Tongue (tissue), 2 donors: ENCODE measurements around the gene CTNND2. TPM values are rescaled to one million over a fixed set of nuclear protein-coding genes. Genes with fewer than 3 reads are reported as not detected.
"Not testable (repeated sequence)": the region's sequence is repeated elsewhere in the genome, so short reads cannot be mapped to it uniquely, and the experiment has no call there.

Experiments used
- DNase-seq: peaks from one replicate; pipeline ENCODE4 v3.0.0-alpha.2; 2015
- total RNA-seq: library from RNA; depleted of rRNA; stranded (reverse); fragments of >200 nt; gene quantifications from one replicate; pipeline ENCODE4 v1.2.3, GENCODE V29; 2014

Gene CTNND2
- total RNA-seq, 1 donor from 2014 or later, result 2.4 TPM

GRCh38 chr5:11072076-11072475 is 832.2 kb downstream of the CTNND2 start:
- DNase-seq, result no peak

GRCh38 chr5:11069041-11069440 is 835.2 kb downstream of the CTNND2 start:
- no peak for DNase-seq

- not testable (repeated sequence) for DNase-seq
Measured at GRCh38 chr5:11065723-11066122, 838.5 kb downstream of the CTNND2 start.

DNA sequence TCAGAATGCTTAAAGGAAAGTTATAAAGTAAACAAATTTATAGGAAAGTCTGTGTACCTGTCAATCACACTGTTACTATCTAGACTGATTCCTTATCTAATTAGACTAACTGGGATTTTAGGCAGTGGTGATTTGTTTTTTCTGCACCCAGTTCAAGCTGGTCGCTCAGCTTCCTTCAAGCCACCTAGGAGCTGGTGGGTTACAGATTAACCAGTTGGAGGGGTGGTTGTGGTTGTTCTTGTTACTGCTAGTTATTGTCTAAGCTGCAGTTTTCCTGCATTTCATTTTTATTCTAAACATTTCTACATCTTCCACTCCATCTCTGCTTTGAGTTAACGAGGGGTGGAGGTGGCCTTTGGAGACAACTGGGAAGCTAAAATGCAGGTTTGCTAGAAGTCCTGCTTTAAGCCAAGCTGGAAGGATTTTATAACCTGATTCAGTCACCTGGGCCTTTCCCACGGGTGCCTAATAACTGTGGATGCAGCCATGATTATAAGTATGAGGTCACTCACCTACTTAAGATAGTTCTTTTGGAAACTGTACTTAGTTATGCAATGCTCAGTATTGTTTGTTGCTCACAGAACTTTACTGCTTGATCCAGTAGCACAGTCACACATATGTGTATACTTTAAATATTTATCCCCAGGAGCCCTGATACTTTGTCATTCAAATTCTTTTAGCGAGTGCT is 839.3 kb downstream of the CTNND2 start:
- DNase-seq, result no peak

DNA sequence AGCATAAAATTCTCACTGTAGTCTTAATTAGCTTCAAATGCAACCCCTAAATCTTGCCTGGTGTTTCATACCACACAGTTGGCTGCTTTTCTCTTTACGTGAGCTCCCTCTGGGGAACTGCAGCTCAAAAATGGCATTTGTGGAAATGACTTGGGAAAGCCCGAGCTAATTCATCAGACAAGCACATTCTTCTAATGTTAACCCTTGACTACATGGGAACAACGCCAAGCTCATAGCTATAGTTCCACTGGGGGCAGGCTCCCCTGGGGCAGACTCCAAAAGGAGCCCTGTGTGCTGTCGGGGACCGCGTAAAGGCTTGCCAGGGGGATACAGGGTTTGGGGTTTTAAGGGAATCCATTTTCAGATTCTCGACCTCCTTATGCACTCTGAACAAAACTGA is 841.8 kb downstream of the CTNND2 start:
- DNase-seq, result peak; percentile 54

GRCh38 chr5:11056560-11056959 is 847.7 kb downstream of the CTNND2 start:
- DNase-seq, result no peak

GRCh38 chr5:11054014-11054413 is 850.2 kb downstream of the CTNND2 start:
- DNase-seq, result no peak

- no peak for DNase-seq
Measured at GRCh38 chr5:11052871-11053270, 851.4 kb downstream of the CTNND2 start.

DNA sequence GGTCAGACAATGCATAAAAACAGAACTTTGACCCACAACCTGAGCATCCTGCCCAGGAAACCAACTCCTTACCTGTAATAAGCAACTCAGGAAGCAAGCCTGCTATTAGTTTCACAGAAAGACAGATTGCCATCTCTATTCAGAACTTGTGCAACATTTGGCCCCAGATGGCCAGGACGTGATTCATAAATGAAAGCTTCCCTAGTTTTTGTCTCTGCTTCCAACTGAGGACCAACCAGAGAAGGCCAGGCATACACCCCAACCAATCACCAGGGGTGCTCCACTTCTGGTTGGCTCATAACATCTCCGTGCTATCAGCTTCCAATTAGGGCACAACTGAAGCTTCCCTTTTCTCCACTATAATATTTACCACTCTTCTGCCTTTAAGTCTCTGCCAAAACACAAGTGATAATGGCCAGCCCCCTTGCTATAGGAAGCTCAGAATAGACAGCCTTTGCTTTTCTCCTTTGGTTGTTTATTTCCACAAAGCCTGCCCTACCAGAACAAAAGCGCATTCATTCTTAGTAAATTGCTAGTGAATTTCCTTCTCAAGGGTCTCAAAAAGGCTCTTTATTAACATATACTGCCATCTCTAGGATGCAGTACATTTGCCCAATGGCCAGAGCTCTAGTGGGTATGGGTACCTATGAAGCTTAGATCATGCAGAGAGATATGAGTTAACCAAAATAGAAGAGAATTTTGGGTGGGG is 853.5 kb downstream of the CTNND2 start:
- DNase-seq, result no peak

DNA sequence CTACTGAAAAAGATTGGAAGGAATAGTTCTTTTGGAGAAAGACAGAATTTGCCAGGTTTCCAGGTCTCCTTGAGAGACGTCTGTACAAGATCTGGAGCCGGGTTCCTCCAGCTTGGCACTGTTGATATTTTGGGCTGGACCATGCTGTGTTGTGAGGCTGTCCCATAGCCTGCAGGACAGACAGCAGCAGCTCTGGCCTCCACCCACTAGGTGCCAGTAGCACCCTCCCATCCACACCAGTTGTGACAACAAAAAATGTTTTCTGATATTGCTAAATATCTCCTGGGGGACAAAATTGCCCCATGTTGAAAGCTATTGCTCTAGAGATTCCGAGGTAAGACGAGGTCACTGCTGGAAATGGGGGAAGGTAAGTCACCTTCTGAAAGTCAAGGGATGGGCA is 855.5 kb downstream of the CTNND2 start:
- DNase-seq, result no peak

DNA sequence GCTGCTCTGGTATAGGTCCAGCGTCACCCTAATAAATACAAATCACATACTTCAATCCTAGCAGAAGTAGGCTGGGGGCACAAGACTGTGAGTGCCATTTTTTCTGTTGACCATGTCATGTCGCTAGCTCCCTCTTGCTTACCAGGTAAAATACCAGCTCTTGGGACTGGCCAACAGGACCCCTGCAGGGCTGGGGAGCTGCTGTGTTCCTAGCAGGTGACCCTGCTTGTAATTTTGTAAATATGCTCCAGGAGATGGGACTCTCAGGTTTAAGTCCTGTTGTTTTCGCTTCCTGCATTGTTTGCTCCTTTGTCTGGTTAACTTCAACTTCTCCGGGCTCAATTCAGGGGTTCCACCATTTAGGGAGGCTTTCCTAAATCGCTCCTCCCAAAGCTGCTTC is 856.6 kb downstream of the CTNND2 start:
- DNase-seq, result no peak

- DNase-seq, result no peak
Measured at GRCh38 chr5:11047030-11047429, 857.2 kb downstream of the CTNND2 start.

GRCh38 chr5:11046160-11046559 is 858.1 kb downstream of the CTNND2 start:
- no peak for DNase-seq

DNA sequence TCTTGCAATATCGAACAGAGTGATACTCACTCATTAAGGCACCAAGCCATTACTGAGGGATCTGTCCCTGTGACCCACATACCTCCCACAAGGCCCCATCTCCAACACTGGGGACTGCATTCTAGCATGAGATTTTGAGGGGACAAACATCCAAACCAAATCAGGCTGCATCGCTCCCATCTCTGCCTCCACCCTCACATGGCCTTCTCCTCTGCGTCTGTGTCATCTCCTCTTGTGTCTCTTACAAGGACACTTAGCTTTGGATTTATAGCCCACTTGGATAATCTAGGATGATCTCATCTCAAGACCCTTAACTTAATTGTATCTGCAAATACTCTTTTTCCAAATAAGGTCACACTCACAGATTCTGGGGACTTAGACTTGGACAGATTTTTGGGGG is 858.8 kb downstream of the CTNND2 start:
- no peak for DNase-seq

DNA sequence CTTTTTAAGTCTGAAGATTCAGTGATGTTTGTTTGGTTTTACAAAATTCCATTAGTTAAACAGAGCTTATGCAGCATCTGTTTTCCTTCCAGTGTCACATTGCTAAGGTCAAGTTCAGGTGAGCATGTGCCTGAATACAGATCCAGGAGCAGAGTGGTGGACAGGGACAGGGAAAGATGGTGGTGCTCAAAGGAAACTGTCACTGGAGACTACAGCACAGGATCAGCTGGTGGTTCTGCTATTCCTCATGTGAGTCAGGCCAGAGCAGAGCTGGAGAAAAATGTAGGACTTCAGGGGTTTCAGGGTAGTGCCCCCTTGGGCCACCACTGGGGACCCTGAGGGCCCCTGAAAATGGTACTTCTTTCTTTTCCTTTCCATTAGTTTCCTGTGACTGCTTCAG is 859.7 kb downstream of the CTNND2 start:
- no peak for DNase-seq

DNA sequence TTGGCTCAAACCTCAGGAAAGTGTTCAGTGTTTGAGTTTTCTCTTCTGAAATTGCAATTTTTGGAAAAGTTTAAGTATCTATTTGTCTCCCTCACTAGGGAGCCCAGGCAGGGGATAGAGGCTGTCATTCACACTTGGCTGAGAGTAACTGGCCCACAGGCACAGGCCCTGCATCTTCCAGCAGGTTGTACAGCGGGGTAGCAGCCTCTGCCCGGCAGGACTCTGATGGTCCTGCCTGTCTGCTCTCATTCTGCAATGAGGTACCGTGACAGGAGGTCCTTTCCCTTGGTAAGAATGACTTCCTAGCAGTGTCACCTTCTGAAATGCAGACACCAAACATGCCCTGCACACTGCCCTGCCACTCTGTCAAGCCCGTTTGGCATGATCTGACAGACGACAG is 860.4 kb downstream of the CTNND2 start:
- DNase-seq, result no peak

DNA sequence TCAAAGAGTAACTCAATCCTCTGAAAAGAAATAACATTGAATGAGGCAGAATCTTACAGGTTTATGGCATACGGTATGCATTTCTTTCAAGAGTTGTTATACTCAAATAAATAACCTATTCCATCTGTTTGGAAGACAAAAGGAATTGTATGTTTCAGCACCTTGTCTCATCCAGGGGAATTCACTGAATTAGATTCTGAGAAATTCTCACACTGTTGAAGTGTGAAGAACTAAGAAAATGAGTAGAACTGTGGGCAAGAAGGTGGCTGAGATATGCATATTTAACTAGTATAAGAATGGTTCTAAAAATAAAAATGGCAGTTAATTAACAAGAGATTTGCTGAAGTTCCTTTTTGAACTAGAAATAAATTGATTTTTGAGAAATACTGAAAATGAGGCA is 863.9 kb downstream of the CTNND2 start:
- no peak for DNase-seq

GRCh38 chr5:11038772-11039171 is 865.5 kb downstream of the CTNND2 start:
- DNase-seq, result no peak

- DNase-seq, result no peak
Measured at GRCh38 chr5:11037941-11038340, 866.3 kb downstream of the CTNND2 start.

DNA sequence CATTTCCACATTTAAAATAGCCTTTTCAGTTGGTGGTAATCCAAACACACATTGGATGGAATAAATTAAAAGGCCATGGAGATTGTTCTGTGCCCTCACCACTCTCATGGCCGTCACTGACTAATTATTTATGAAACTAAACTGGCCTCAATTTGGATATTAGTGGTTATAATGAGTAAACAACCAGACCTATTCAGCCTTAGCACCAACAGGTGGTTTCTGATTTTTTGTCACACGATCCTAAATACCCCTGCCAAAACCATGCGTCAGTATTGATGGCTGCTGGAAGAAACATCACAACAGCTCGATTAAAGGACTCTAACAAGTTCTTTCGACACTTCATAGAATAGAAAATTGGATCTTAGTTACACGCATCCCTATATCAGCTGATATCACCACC is 867.2 kb downstream of the CTNND2 start:
- no peak for DNase-seq

GRCh38 chr5:11030671-11031070 is 873.6 kb downstream of the CTNND2 start:
- no peak for DNase-seq

DNA sequence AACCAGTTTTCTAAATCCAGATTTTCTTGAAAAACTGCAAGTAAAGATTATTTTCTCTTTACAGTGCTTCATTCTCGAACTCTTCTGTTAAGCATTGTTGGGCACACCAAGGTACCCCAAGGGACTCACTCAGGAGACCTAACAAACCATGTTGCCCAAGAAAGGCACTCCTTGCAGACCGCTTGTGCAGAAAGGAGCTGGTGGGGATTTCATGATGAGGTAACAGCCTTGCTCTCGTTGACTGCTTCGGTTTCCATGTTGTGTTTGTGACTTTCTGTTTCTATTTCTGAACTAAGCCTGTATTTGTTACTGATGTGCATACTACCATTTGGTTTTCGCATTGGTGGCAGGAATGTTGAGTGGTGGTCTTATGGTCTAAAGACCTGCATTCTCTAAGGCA is 876.6 kb downstream of the CTNND2 start:
- no peak for DNase-seq

DNA sequence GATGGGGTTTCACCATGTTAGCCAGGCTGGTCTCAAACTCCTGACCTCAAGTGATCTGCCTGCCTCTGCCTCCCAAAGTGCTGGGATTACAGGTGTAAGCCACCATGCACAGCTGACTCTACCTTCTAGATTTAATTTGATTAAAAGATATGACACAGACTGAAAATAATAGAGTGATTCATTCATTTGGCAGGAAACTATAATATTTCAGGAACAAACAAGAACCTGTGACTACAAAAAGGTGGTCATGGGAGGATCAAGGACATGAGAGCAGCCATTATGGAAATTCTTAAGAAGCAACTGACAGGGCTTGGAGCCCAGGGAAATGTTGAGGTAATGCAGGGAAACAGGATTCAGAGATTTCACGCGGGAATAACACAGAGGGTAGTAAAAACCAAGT is 877.7 kb downstream of the CTNND2 start:
- DNase-seq, result no peak

DNA sequence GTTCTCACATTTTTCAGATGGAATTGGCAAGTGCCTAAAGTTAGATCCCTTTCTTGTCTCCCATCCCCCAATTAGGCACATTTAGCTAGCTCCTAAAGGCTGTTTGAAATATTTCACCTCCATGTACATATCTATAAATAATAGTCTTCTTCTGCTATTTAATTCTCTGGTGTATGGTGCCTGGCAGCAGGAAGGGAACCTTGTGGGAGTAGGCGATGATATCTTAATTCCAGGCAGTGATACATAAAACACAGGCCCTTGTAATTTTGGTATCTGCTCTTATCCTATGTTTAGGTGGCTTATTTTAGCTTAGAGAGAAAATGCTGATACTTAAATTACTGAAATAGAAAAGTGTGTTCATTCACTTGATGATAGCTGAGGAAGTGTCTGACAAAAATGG is 880.3 kb downstream of the CTNND2 start:
- no peak for DNase-seq
